ENCODE results near the gene ULBP1.
"Not testable (repeated sequence)": the region's sequence is repeated elsewhere in the genome, so short reads cannot be mapped to it uniquely, and the experiment has no call there.

ULBP1 gene

GRCh38 chr6:149967591-149967990 lies 3.8 kb downstream of the ULBP1 start:
- Histone ChIP-seq H3K4me3 (no peak overlapping the region), H3K27ac (no peak overlapping the region)

- H3K4me3 ChIP-seq, H3K27ac ChIP-seq: not testable (repeated sequence)
Observed at GRCh38 chr6:149967999-149968398, 4.3 kb downstream of the ULBP1 start.

DNA sequence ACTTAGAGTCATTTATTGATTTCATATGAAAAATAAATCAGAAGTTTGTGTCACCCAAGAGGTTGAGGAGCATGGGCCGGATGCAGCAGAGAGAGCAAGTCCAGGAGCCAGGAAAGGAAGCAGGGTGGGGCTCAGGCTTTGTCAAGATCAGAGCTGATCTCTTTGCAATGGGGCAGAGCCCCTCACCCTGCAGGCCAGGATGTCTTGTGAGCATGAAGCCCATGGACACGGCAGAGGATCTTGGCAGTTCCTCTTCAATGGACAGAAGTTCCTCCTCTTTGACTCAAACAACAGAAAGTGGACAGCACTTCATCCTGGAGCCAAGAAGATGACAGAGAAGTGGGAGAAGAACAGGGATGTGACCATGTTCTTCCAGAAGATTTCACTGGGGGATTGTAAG lies 5.2 kb downstream of the ULBP1 start:
- H3K4me3 ChIP-seq, H3K27ac ChIP-seq: not testable (repeated sequence)

DNA sequence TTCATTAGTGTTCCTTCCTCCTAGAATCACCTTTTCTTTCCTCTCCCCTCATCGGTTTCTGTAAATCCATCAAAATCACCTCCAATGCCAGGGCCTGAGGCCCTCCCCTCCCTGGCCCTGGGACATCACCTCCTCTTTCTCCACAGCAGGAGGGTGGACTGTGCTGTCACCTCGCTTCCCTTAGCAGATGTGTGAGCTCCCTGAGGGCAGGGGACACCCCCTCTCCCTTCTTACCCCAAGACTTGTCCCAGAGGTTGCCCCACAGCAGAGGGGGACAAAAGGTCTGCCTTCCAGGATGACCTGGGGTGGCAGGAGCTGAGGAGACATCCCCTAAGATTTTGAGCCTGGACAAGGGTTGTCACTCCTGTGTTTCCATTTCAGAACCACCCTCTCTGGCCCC lies 5.9 kb downstream of the ULBP1 start:
- H3K27ac ChIP-seq, result no peak overlapping the region
- H3K4me3 ChIP-seq, result no peak overlapping the region

- H3K4me3 ChIP-seq, H3K27ac ChIP-seq: not testable (repeated sequence)
Observed at GRCh38 chr6:149974394-149974793, 10.7 kb downstream of the ULBP1 start.

- no peak overlapping the region for H3K27ac ChIP-seq
- no peak overlapping the region for H3K4me3 ChIP-seq
Observed at GRCh38 chr6:149974825-149975224, 11.1 kb downstream of the ULBP1 start.

- Histone ChIP-seq H3K27ac (no peak overlapping the region), H3K4me3 (no peak overlapping the region)
Observed at GRCh38 chr6:149975400-149975799, 11.7 kb downstream of the ULBP1 start.

- H3K27ac ChIP-seq, result no peak overlapping the region
- H3K4me3 ChIP-seq, result no peak overlapping the region
Observed at GRCh38 chr6:149977221-149977620, 13.5 kb downstream of the ULBP1 start.

GRCh38 chr6:149978610-149979009 lies 14.9 kb downstream of the ULBP1 start:
- Histone ChIP-seq H3K4me3 (no peak overlapping the region), H3K27ac (no peak overlapping the region)

GRCh38 chr6:149979293-149979692 lies 15.6 kb downstream of the ULBP1 start:
- H3K27ac ChIP-seq, result no peak overlapping the region
- H3K4me3 ChIP-seq, result no peak overlapping the region

DNA sequence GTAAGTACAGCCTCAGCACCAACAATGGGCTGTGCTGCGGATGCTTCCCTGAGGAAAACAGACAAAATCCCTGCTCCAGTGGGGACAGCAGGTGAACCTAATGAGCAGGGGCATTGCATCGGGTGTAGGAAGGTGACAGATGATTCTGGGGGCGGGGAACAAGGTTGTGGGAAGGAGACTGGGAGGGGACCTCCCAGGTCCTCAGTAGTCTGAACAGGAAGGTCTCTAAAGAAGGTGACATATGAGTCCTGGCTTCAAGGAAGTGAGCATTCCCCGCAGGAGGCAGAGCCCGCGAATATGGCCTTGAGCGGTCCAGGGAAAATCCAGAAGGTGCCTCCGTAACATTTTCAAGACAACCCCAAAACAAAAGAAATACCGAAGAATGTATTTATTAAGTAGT lies 19.4 kb downstream of the ULBP1 start:
- no peak overlapping the region for H3K4me3 ChIP-seq

DNA sequence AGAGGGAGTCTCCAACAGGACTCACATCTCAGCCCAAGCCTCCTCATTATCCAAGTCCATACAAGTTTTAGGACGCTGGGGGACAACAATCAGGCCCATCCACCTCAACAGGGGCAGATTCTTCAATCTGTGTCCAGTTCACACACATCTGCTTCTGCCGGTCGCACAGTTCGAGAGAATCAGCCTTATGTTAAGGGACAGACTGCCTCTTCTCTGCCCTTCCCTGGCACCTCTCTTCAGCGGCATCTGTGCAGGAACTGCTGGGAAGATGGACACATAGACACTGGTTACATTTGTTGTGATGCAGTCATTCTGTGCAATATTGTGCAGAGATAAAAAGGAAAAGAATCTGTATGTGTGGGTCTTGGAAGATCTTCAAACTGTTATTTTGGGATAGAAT lies 21.0 kb downstream of the ULBP1 start:
- H3K27ac ChIP-seq, result no peak overlapping the region
- no peak overlapping the region for H3K4me3 ChIP-seq

More for the DNA sequence above, 19.4 kb downstream of the ULBP1 start:
- H3K27ac ChIP-seq, result no peak overlapping the region

DNA sequence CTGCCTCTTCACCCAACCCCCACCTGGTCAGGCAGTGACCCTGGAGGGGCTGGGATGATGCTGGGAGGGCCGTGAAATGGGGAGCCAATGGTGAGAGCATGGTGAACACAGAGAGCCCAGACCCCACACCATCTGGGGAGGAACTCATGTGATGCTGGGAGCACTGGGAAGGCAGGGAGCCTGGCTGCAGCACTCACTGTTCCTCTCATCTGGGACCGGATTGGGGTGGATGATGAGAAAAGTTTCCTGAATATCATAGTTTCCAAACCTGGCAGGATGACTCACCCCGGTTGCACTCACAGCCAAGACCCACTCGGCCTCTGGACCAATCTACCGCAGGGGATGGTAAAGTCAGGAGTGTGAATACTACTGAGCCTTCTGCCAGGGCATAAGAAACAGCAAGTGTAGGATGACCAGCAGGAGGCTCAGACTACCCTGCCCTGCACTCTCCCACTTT lies 21.8 kb downstream of the ULBP1 start:
- H3K27ac ChIP-seq, result no peak overlapping the region
- H3K4me3 ChIP-seq, result no peak overlapping the region

DNA sequence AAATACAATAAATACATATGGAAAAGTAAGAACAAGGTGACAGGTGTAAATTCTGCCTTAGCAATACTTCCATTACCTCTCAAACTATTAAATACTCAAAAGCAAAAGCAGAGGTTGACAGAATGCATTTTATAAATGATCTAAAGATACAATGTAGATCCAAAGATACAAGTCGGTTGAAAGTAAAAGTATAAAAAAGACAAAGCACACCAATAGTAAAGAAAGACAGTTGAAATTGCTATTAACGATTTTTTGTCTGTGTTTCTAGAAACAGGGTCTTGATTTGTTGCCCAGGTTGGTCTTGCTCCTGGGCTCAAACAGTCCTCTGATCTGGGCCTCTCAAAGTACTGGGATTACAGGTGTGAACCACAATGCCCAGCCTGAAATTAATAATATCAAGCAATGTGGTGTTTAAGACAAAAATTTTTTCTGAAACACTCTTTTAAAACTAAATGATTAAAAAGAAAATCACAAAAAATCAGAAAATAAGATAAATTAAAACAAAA lies 23.9 kb downstream of the ULBP1 start:
- Histone ChIP-seq H3K4me3 (no peak overlapping the region), H3K27ac (no peak overlapping the region)

DNA sequence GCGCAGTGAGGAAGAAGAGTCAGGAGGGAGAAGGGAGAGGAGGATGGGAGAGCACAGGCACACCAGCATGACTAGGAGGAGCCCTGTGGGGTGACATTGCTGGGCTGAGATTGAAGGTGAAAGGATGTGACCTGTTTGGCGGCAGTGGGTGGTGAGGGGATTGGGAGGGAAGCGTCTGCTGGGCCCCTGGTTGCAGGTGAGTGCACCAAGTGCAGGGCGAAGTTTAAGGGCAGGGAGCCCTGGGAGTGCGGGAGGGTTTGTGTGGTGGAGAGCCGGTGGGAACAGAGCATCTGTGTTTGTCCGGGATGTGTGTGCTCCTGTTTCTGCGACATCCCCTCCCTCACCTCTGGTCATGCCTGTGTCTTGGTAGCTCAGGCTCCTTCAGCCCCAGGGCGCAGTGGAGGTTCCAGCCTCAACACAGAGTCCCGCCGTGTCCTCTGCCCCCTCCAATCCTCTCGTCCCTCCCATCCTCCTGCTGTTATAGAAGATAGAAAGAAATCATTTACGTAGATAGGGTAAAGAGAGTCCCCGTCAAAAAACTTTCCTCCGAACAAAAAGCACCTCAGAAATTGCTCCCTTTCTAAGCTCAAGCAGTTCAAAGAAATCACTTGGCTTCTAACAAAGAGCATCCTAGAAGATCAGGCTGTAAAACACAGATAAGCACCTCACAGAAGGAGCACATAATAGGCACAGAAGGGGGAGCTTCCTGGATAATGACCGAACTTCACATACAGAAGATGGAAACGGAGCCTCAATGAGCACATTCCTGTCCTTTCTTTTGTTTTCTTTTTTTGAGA lies 25.0 kb downstream of the ULBP1 start:
- no peak overlapping the region for H3K27ac ChIP-seq
- no peak overlapping the region for H3K4me3 ChIP-seq

GRCh38 chr6:149990212-149990660 lies 26.5 kb downstream of the ULBP1 start:
- Histone ChIP-seq H3K4me3 (peak overlapping the region in 4 of 7 experiments; percentile 0 to 13 (median 6)), H3K27ac (no peak overlapping the region)

DNA sequence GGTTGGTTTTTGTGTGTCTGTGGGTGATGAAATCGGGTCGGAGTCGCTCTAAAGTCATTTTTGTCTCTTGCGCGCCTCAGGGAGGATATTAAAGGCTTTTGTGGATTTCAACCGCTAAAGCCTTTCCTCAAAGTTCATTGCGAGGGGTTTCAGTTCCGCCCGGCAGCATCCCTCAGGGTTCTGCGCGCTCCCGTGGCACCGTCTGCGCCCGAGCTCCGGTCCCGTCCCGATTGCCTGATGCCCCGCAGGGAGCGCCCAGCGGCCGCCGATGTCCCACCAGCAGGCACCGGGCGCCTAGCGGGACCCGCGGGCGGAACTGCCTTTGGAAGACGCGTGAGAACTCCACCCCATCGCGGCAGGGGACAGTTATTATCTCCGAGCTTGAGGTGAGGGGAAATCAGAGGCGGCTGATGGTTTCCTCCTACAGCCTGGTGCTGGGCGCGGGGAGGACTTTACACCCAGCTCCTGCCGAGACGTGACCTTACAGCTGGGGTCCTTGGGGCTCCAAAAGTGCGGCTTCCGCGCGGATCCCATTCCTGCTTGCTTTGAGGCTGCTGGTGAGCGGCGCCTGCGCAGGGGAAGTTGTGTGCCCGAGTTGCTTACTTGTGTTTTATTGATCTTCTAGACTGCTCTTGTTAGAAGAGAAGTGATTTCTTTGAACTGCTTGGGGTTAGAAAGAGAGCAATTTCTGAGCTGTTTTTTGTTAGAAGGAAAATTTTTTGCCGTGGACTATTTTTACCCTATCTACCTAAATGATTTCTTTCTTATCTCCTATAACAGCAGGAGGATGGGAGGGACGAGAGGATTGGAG lies 27.1 kb downstream of the ULBP1 start:
- peak overlapping the region in 5 of 7 experiments; percentile 0 to 19 (median 9) for H3K4me3 ChIP-seq
- no peak overlapping the region for H3K27ac ChIP-seq

DNA sequence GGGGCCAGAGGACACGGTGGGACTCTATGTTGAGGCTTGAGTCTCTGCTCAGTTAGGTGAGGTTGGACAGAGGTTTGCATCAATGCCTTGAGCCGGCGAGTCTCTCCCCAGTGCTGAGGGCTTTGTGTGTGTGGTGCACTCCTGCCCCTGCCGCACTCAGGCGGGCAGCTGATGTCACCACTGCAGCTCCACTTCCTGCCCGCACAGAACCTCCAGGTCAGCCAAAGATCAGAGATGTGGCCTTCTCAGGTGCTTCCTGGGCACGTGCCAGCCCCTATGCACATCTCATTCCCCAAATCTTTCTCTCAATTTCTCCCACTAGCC lies 27.7 kb downstream of the ULBP1 start:
- not testable (repeated sequence) for H3K27ac ChIP-seq, H3K4me3 ChIP-seq

- Histone ChIP-seq H3K4me3 (no peak overlapping the region), H3K27ac (no peak overlapping the region)
Observed at GRCh38 chr6:149991838-149992237, 28.1 kb downstream of the ULBP1 start.

- Histone ChIP-seq H3K27ac (no peak overlapping the region), H3K4me3 (no peak overlapping the region)
Observed at GRCh38 chr6:149995235-149995750, 31.6 kb downstream of the ULBP1 start.

GRCh38 chr6:149995971-149996370 lies 32.2 kb downstream of the ULBP1 start:
- Histone ChIP-seq H3K4me3 (no peak overlapping the region), H3K27ac (no peak overlapping the region)
